ENCODE data around the gene GPC5. TPM values are rescaled to one million over a fixed set of nuclear protein-coding genes. Genes with fewer than 3 reads are reported as not detected.

Gene GPC5
- total and polyA plus RNA-seq, 9 of the 15 experiments (the other 6 are each of a cell fraction or from before 2014, with no cell fraction given) = 0.18 to 0.27 TPM; not detected in 7

- TF ChIP-seq ZNF639 (CRISPR knock-in tag; conservative IDR thresholded peaks at IDR 0.05 in 1 of 2, IDR thresholded peaks at IDR 0.05 in 1 of 2) = 0 out of 4 replicates have a peak, but pooled peaks of 1 of the 2 experiments have one; percentile 60
- no peak for TF ChIP-seq ZBTB40 (IDR thresholded peaks at IDR 0.05)
- TF ChIP-seq ZBTB40 (CRISPR knock-in tag; IDR thresholded peaks at IDR 0.05) = peak; percentile 10; the same call in 1 of the 2 replicates
- TF ChIP-seq MTF1 (CRISPR knock-in tag; IDR thresholded peaks at IDR 0.05; ENCODE audit: borderline replicate concordance) = 0 out of 2 replicates have a peak, but pooled peaks have one; percentile 34
- 0 out of 2 replicates have a peak, but pooled peaks have one; percentile 21 for TF ChIP-seq TCFL5 (CRISPR knock-in tag; conservative IDR thresholded peaks at IDR 0.05)
- no peak for TF ChIP-seq MYC (IDR thresholded peaks at IDR 0.05; ENCODE audit: low read depth, low read length)
- TF ChIP-seq MYC (CRISPR knock-in tag; IDR thresholded peaks at IDR 0.05; ENCODE audit: borderline replicate concordance, low read depth) = no peak
- no peak for TF ChIP-seq MAFF (IDR thresholded peaks at IDR 0.05; ENCODE audit: low read length)
- TF ChIP-seq HMG20B (CRISPR knock-in tag; IDR thresholded peaks at IDR 0.05) = no peak
- TF ChIP-seq ZNF140 (CRISPR knock-in tag; IDR thresholded peaks at IDR 0.05) = 0 out of 2 replicates have a peak, but pooled peaks have one; percentile 69
These were observed 988.8 kb downstream of the GPC5 start (continued) for GRCh38 chr13:92387245-92387644.
